ENCODE results near the gene ZFYVE16.
"Not testable (repeated sequence)": the region's sequence is repeated elsewhere in the genome, so short reads cannot be mapped to it uniquely, and the experiment has no call there.

The ZFYVE16 gene

DNA sequence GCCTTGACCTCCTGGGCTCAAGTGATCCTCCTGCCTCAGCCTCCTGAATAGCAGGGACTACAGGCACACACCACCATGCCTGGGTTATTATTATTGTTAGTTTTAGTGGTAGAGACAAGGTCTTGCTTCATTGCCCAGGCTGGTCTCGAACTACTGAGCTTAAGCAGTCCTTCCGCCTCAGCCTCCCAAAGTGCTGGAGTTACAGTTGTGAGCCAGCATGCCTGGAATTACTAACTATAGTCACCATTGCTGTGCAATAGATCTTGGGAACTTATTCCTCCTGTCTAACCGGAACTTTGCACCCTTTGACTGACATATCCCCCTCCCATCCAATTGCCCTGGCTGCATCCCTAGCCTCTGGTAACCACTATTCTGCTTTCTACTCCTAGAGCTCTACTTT lies 83.4 kb downstream of the ZFYVE16 start:
- DNase-seq, result no peak

DNA sequence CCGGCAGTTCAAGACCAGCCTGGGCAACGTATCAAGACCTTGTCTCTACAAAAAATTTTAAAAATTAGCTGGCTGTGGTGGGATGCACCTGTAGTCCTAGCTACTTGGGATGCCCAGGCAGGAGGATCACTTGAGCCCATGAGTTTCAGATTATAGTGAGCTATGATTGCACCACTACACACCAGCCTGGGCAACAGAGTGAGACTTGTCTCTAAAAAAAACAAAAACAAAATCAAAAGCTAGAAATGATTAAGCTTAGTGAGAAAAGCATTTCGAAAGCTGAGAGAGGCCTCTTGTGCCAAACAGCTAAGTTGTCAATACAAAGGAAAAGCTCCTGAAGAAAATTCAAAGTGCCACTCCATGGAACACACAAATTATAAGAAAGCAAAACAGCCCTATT lies 84.9 kb downstream of the ZFYVE16 start:
- no peak for DNase-seq

DNA sequence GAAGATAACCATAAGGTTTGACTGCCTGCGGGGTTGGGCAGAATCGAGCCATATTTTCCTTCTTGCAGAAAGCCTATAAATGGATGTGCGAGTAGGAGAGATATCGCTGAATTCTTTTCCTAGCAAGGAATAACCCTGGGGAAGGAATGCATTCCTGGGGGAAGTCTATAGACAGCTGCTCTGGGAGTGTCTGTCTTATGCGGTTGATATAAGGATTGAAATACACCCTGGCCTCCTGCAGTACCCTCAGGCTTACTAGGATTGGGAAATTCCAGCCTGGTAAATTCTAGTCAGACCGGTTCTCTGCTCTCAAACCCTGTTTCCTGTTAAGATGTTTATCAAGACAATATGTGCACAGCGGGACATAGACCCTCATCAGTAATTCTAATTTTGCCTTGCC lies 85.6 kb downstream of the ZFYVE16 start:
- DNase-seq, result not testable (repeated sequence)

DNA sequence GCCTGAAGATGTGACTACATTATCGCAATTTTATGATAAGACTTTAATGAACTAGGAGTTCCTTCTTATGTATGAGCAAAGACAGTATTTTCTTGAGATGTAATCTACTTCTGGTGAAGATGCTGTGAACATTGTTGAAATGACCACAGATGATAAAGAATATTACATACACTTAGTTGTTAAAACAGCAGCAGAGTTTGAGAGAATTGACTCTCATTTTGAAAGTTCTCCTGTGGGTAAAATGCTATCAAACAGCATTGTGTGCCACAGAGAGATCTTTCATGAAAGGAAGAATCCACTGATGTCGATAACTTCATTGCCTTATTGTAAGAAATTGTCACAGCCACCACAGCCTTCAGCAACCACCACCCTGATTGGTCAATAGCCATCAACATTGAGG lies 88.0 kb downstream of the ZFYVE16 start:
- no peak for DNase-seq

DNA sequence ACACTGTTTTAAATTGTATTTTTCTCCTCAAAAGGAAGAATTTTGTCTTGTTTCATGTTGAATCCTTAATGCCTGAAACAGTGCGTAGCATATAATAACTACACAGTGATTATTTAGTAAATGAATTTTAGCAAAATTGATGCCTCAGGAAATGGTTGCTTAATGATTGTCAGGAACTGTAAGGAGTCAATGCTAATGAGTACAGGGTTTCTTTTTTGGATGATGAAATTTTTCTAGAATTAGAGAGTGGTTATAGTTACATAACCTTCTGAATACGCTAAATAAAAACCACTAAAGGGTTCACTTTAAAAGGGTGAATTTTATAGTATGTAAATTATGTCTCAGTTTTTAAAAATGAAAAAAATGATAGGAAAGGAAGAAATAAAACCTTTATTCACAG lies 94.9 kb downstream of the ZFYVE16 start:
- no peak for DNase-seq

DNA sequence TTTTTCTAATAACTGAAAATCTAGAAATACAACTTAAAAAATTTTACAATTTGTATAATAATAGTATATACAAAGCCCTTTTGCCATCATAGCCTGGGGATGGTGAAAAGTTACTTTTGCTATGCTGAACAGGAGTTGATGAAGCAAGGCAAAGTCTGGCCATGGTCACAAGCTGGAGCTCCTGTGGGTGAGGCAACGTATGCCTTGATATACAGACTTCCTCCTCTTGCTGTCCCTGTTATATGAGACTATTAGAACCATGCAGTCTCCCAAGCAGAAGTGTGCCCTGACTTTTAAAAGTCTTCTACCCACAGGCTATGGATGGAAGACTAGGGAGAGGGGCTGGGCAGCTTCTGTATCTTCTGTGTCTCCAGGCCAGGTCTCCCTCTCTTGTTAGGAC lies 95.8 kb downstream of the ZFYVE16 start:
- no peak for DNase-seq

DNA sequence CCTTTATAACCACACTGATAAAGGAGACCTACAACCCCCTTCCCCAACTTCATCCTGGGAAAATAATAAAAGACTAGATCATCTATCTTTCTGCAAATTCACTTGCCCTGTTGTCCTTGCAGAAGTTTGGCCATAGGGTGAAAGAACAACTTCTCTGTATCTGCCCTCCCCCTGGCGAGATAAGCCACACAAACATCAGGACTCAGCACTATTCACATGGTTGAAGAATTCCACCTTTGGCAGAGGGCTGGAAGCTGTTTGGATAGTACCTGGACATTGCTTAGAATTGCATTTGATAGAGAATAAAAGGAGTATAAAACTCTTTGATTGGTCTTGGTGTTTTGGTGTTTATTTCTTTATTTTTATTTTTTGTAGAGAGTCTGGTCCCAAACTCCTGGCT lies 97.0 kb downstream of the ZFYVE16 start:
- DNase-seq, result no peak

DNA sequence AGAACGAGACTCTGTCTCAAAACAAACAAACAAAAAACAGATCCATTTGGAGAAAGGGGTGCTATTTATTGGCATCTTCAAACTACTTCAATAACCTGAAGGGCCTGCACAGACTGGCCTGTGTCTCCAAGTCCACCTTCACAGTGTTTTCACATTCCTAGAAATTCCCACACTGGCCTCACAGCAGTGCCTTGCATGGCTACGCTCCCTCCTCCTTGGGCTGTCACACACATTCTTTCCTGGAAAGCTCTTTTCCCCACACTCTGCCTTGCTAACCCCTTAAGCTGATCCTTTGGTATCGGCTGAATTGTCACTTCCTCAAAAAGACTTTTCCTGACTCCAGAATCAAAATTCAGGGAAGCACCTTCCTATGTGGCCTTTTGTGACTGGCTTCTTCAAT lies 99.8 kb downstream of the ZFYVE16 start:
- no peak for DNase-seq

DNA sequence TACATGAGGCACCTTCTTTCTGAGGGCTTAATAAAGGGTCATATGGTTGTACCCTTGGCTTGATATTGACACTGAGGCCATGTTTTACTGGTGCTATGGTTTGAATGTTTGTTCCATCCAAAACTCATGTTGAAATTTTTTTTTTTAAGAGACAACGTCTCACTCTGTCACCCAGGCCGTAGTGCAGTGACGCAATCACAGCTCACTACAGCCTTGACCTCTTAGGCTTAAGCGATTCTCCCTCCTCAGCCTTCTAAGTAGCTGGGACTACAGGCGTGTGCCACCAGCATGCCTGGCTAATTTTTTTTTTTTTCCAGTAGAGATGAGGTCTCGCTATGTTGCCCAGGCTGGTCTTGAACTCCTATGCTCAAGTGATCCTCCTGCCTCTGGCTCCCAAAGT lies 101.0 kb downstream of the ZFYVE16 start:
- DNase-seq, result no peak

DNA sequence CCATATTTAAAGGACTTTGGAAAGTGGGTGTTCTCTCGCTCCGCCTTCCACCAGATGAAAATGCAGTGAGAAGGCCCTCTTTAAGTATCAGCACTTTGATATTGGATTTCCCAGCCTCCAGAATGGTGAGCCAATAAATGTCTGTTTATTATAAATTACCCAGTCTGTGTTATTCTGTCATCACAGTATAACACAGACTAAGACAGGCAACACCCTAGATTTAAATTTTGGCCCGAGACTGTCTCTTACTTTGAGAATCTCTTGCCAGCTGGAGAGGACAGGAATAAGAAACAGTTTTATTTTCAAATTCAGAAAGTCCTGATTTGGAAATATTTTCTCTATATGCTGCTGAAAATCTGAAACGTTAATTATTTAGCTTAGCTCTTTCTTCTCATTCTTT lies 101.5 kb downstream of the ZFYVE16 start:
- no peak for DNase-seq

DNA sequence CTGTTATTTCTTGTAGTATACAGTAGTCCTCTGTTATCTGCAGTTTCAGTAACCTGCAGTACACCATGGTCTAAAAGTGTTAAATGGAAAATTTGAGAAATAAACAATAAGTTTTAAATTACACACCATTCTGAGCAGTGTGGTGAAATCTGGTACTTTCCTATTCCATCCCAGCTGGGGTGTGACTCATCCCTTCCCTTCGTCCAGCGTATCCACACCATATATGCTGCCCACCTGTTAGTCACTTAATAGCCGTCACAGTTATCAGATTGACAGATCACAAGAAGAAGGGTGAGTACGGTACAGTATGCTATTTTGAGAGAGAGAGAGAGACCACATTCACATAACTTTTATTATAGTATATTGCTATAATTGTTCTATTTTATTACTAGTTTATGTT lies 109.0 kb downstream of the ZFYVE16 start:
- DNase-seq, result no peak

Measured in stimulated activated naive CD4-positive, alpha-beta T cell (primary cell).